ENCODE data around the gene OTOP1.

- TF ChIP-seq POLR2AphosphoS5 (IDR thresholded peaks at IDR 0.05), result no peak
- TF ChIP-seq CTCF (IDR thresholded peaks at IDR 0.05), result no peak
- no peak for TF ChIP-seq POLR2A (IDR thresholded peaks at IDR 0.05)
Observed at GRCh38 chr4:4249866-4250265, 23.1 kb upstream of the OTOP1 start.

All from prostate gland (tissue), 2 donors.